Testis (tissue), 3 donors: ENCODE measurements around the gene POLDIP3. TPM values are rescaled to one million over a fixed set of nuclear protein-coding genes. Genes with fewer than 3 reads are reported as not detected.
"Not testable (repeated sequence)": the region's sequence is repeated elsewhere in the genome, so short reads cannot be mapped to it uniquely, and the experiment has no call there.

Source experiments
- DNase-seq: peaks from one replicate; pipeline ENCODE4 v3.0.0-alpha.2; 2019
- H3K27ac ChIP-seq, 2 donors: fragments of 200-600 bp; sonication (generic); one replicate each; pipeline ENCODE4 v1.5.1; 2019
- H3K27me3 ChIP-seq: fragments of 200-600 bp; sonication (generic); one replicate; pipeline ENCODE4 v1.5.1; 2019
- H3K36me3 ChIP-seq: fragments of 200-600 bp; sonication (generic); one replicate; pipeline ENCODE4 v1.5.1; 2017; ENCODE audit warnings: low read depth; ENCODE audit errors: missing control alignments
- H3K4me1 ChIP-seq: fragments of 200-600 bp; sonication (generic); one replicate; pipeline ENCODE4 v1.5.1; 2019
- H3K4me3 ChIP-seq, 2 donors: fragments of 200-600 bp; sonication (generic); one replicate each; pipeline ENCODE4 v1.5.1; 2017 to 2019
- H3K9me3 ChIP-seq: fragments of 200-600 bp; sonication (generic); one replicate; pipeline ENCODE4 v1.5.1; 2017
- CTCF ChIP-seq, 3 experiments: fragments of 450-650 bp in 2 of 3; fragments of 200-600 bp in 1 of 3; sonication (generic) in 1 of 3; IDR thresholded peaks; one replicate each; pipeline ENCODE4 v1.5.1; 2016 to 2019; ENCODE audit warnings: antibody characterized with exemption in 3 of 3, mild to moderate bottlenecking in 2 of 3, moderate library complexity in 1 of 3
- POLR2A ChIP-seq: fragments of 450-650 bp; IDR thresholded peaks from one replicate; pipeline ENCODE4 v1.6.1; 2017; ENCODE audit warnings: antibody characterized with exemption, mild to moderate bottlenecking, moderate library complexity
- WGBS, 2 donors: methylation state at CpG; one replicate each; pipeline ENCODE4 v1.1.5; 2018; 5-methylcytosine and 5-hydroxymethylcytosine counted together
- intact Hi-C: fragments of 100-400 bp; cut with DNase I; formaldehyde crosslinking; loops from one replicate; pipeline ENCODE4 v1.15.1; 2023; ENCODE audit warnings: low total_unique reads
- polyA plus RNA-seq: library from polyadenylated mRNA; stranded (reverse); fragments of 350-450 nt; fragmentation: Illumina TruSeq; extraction: RNeasy Lipid Tissue Mini Kit (QIAGEN cat#74804); gene quantifications from one replicate; pipeline ENCODE4 v1.2.3, GENCODE V29; 2014; ENCODE audit warnings: low read depth, low replicate concordance; ENCODE audit not compliant: insufficient read depth
- total RNA-seq, 2 donors: library from RNA; depleted of rRNA; stranded (reverse); fragments of >200 nt; gene quantifications; one replicate each; pipeline ENCODE4 v1.2.3, GENCODE V29; 2016

The POLDIP3 gene
- total and polyA plus RNA-seq, 3 donors from 2014 or later = 57.5 to 76.9 (median 60.5) TPM

GRCh38 chr22:42547562-42547961, 67.1 kb downstream of the POLDIP3 start:
- WGBS, 2 donors = 69 to 72% methylated on average over 9 of the region's 9 CpGs

GRCh38 chr22:42544686-42545085, 70.0 kb downstream of the POLDIP3 start:
- intact Hi-C loops = no loop called here
- no peak overlapping the region for H3K4me3 ChIP-seq
- H3K36me3 ChIP-seq = no peaks in the 10 kb centered on the region
- DNase-seq = peak; percentile 72
- H3K9me3 ChIP-seq = no peaks in the 10 kb centered on the region
- peak overlapping the region in 1 of 2 donors; percentile 18 for H3K27ac ChIP-seq
- no peaks in the 10 kb centered on the region for H3K4me1 ChIP-seq
- no peak for TF ChIP-seq POLR2A
- TF ChIP-seq CTCF (IDR thresholded peaks at IDR 0.05) = no peak
- H3K27me3 ChIP-seq = no peaks in the 10 kb centered on the region
- WGBS, 2 donors = 38 to 47% methylated on average over 2 of the region's 2 CpGs

More at GRCh38 chr22:42547562-42547961, 67.1 kb downstream of the POLDIP3 start:
- H3K9me3 ChIP-seq = no peaks in the 10 kb centered on the region
- TF ChIP-seq POLR2A (no peak), CTCF (IDR thresholded peaks at IDR 0.05) (no peak)
- no peaks in the 10 kb centered on the region for H3K4me1 ChIP-seq
- H3K27ac ChIP-seq = no peak overlapping the region
- H3K36me3 ChIP-seq = no peaks in the 10 kb centered on the region
- intact Hi-C loops = no loop called here
- no peak overlapping the region for H3K4me3 ChIP-seq
- no peaks in the 10 kb centered on the region for H3K27me3 ChIP-seq
- DNase-seq = no peak

GRCh38 chr22:42539236-42539771, 75.4 kb downstream of the POLDIP3 start:
- H3K27me3 ChIP-seq, intact Hi-C loops, H3K4me1 ChIP-seq, H3K36me3 ChIP-seq, H3K9me3 ChIP-seq, H3K4me3 ChIP-seq: not testable (repeated sequence)
- H3K27ac ChIP-seq = peak overlapping the region; percentile 19 to 37
- 48 to 61% methylated on average over 6 to 11 of the region's 11 CpGs for WGBS, 2 donors
- peak; percentile 56 for DNase-seq

- H3K36me3 ChIP-seq, H3K27me3 ChIP-seq, DNase-seq, intact Hi-C loops, H3K4me3 ChIP-seq, H3K4me1 ChIP-seq, H3K9me3 ChIP-seq: not testable (repeated sequence)
- H3K27ac ChIP-seq = peak overlapping the region; percentile 20 to 65
- 40 to 46% methylated on average over 12 to 14 of the region's 14 CpGs for WGBS, 2 donors
These were observed 77.4 kb downstream of the POLDIP3 start for GRCh38 chr22:42537199-42537831.

- DNase-seq, H3K36me3 ChIP-seq, H3K4me3 ChIP-seq, H3K27me3 ChIP-seq, H3K4me1 ChIP-seq, intact Hi-C loops, H3K9me3 ChIP-seq: not testable (repeated sequence)
- WGBS, 2 donors = 71 to 87% methylated on average over 18 of the region's 18 CpGs
- peak overlapping the region; percentile 20 to 27 for H3K27ac ChIP-seq
These were observed 78.0 kb downstream of the POLDIP3 start for GRCh38 chr22:42536634-42537033.

GRCh38 chr22:42536166-42536565, 78.5 kb downstream of the POLDIP3 start:
- Histone ChIP-seq H3K36me3 (no peaks in the 10 kb centered on the region), H3K4me1 (peaks cover 6% of the 10 kb centered on the region), H3K9me3 (no peaks in the 10 kb centered on the region), H3K4me3 (no peak overlapping the region), H3K27ac (no peak overlapping the region), H3K27me3 (no peaks in the 10 kb centered on the region)
- TF ChIP-seq CTCF (IDR thresholded peaks at IDR 0.05) (no peak), POLR2A (no peak)
- 84 to 85% methylated on average over 7 of the region's 7 CpGs for WGBS, 2 donors
- intact Hi-C loops = no loop called here
- no peak for DNase-seq

GRCh38 chr22:42535082-42535731, 79.5 kb downstream of the POLDIP3 start:
- intact Hi-C loops, H3K9me3 ChIP-seq, DNase-seq, H3K4me3 ChIP-seq, H3K36me3 ChIP-seq, H3K27ac ChIP-seq, H3K4me1 ChIP-seq, H3K27me3 ChIP-seq: not testable (repeated sequence)
- WGBS, 2 donors = 71 to 83% methylated on average over 3 to 6 of the region's 14 CpGs
